OCI-LY3 (cell line): Measurements from ENCODE around the gene POLR2L.

ENCODE experiments used
- H2AFZ ChIP-seq: fragments of 200-600, 300-600 bp; shearing (Covaris generic); 2 replicates; pipeline ENCODE4 v1.6.0; 2014; ENCODE audit warnings: antibody characterized with exemption, low read depth, low read length
- H3K27ac ChIP-seq: fragments of 200-600, 300-600 bp; sonication (generic); 2 replicates; pipeline ENCODE4 v1.5.1; 2014; ENCODE audit warnings: mild to moderate bottlenecking, low read length, moderate library complexity, mixed read lengths
- H3K27me3 ChIP-seq: fragments of 200-600, 300-600 bp; sonication (generic); 2 replicates; pipeline ENCODE4 v1.6.1; 2014; ENCODE audit warnings: low read depth, low read length, mixed read lengths
- H3K36me3 ChIP-seq: fragments of 200-600, 300-600 bp; sonication (generic); replicated peaks from 2 replicates; pipeline ENCODE3; 2014; ENCODE audit warnings: low read depth, low read length, mixed read lengths
- H3K4me1 ChIP-seq: fragments of 300-600, 200-600 bp; sonication (generic); 2 replicates; pipeline ENCODE4 v1.6.1; 2014; ENCODE audit warnings: low read length, mixed read lengths
- H3K4me2 ChIP-seq: fragments of 200-600, 300-600 bp; sonication (generic); 2 replicates; pipeline ENCODE4 v1.6.1; 2014; ENCODE audit warnings: low read length, mixed read lengths
- H3K4me3 ChIP-seq: fragments of 300-600, 200-600 bp; sonication (generic); 2 replicates; pipeline ENCODE4 v1.5.1; 2014; ENCODE audit warnings: antibody characterized with exemption, mild to moderate bottlenecking, low read length, moderate library complexity
- H3K79me2 ChIP-seq: fragments of 300-600, 200-600 bp; shearing (Covaris generic); 2 replicates; pipeline ENCODE4 v1.6.1; 2014; ENCODE audit warnings: mild to moderate bottlenecking, low read length, mixed read lengths
- H3K9ac ChIP-seq: fragments of 300-600, 200-600 bp; shearing (Covaris generic); 2 replicates; pipeline ENCODE4 v1.6.0; 2014; ENCODE audit warnings: mild to moderate bottlenecking, low read length, moderate library complexity
- H3K9me3 ChIP-seq: fragments of 200-600, 300-600 bp; shearing (Covaris generic); 2 replicates; pipeline ENCODE4 v1.6.1; 2014; ENCODE audit warnings: low read length, mixed read lengths; ENCODE audit not compliant: insufficient read depth
- H4K20me1 ChIP-seq: fragments of 200-600, 300-600 bp; sonication (generic); 2 replicates; pipeline ENCODE4 v1.6.1; 2016; ENCODE audit warnings: low read length, mixed read lengths; ENCODE audit not compliant: insufficient read depth
- EZH2phosphoT487 ChIP-seq: fragments of 200-600 bp; shearing (Covaris generic); IDR thresholded peaks from 2 replicates; pipeline ENCODE4 v1.6.1; 2018; ENCODE audit warnings: antibody characterized with exemption, mixed run types, low read depth
- TF ChIP-seq, protein P1 (sequence below): fragments of 200-600, 300-600 bp; sonication (generic); IDR thresholded peaks from 2 replicates; pipeline ENCODE4 v1.5.1; 2014; ENCODE audit warnings: antibody characterized with exemption, low read length, low read depth

Gene POLR2L

DNA sequence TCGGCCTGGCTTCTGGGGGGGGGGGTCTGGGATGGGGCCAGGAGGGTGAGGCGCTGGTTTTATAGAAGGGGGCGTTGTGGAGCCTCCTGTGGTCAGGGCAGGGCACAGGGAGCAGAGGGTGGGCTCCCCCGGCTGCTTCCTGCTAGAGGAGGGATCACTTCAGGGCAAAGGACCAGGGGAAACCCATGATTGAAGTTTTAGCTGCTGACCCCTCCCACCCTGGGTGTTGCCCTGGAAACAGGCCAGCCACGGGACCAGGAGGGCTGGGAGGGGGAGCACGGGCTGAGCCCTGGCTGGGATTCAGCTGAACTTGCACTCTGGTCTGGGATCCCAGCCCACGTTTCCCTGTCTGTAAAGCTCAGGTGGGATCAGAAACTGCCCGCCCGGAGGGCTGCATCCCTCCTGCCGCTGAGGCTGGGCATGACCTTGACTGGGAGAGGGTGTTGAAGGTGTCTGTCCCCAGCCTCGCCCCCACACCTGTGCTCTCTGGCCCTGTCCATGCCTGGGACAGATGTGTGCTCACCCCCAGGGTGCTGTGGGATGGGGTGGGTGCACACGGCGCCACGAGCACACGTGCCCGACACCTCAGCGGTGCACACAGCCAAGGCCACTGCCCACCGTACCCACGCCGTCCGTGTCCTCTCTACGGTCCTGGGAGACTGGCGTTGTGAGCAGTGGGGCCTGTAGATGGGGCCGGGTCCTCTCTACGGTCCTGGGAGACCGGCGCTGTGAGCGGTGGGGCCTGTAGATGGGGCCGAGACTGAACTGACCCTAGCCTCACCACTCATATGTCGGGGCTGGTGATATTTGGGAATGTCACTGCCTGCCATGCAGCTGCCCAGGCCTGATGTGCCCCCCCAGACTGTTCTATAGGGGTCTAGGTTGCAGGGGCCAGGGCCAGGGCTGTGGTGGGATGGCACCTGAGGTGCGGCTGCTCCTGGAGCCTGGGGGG lies 2.6 kb upstream of the POLR2L start:
- no peak for TF ChIP-seq EZH2phosphoT487
- TF ChIP-seq, protein P1, sequence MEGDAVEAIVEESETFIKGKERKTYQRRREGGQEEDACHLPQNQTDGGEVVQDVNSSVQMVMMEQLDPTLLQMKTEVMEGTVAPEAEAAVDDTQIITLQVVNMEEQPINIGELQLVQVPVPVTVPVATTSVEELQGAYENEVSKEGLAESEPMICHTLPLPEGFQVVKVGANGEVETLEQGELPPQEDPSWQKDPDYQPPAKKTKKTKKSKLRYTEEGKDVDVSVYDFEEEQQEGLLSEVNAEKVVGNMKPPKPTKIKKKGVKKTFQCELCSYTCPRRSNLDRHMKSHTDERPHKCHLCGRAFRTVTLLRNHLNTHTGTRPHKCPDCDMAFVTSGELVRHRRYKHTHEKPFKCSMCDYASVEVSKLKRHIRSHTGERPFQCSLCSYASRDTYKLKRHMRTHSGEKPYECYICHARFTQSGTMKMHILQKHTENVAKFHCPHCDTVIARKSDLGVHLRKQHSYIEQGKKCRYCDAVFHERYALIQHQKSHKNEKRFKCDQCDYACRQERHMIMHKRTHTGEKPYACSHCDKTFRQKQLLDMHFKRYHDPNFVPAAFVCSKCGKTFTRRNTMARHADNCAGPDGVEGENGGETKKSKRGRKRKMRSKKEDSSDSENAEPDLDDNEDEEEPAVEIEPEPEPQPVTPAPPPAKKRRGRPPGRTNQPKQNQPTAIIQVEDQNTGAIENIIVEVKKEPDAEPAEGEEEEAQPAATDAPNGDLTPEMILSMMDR: no peak
- peaks cover 24% of the 10 kb centered on the region for H3K79me2 ChIP-seq
- H3K4me3 ChIP-seq: peak overlapping the region; percentile 96
- H4K20me1 ChIP-seq: peaks cover 12% of the 10 kb centered on the region
- no peak overlapping the region for H3K27ac ChIP-seq
- no peaks in the 10 kb centered on the region for H3K9me3 ChIP-seq
- H3K4me2 ChIP-seq: peak overlapping the region; percentile 83
- peaks cover 3% of the 10 kb centered on the region for H3K36me3 ChIP-seq
- no peaks in the 10 kb centered on the region; the same call in 1 of the 2 replicates for H3K27me3 ChIP-seq
- H2AFZ ChIP-seq: no peak overlapping the region
- peaks cover 36% of the 10 kb centered on the region for H3K4me1 ChIP-seq
- no peak overlapping the region for H3K9ac ChIP-seq

DNA sequence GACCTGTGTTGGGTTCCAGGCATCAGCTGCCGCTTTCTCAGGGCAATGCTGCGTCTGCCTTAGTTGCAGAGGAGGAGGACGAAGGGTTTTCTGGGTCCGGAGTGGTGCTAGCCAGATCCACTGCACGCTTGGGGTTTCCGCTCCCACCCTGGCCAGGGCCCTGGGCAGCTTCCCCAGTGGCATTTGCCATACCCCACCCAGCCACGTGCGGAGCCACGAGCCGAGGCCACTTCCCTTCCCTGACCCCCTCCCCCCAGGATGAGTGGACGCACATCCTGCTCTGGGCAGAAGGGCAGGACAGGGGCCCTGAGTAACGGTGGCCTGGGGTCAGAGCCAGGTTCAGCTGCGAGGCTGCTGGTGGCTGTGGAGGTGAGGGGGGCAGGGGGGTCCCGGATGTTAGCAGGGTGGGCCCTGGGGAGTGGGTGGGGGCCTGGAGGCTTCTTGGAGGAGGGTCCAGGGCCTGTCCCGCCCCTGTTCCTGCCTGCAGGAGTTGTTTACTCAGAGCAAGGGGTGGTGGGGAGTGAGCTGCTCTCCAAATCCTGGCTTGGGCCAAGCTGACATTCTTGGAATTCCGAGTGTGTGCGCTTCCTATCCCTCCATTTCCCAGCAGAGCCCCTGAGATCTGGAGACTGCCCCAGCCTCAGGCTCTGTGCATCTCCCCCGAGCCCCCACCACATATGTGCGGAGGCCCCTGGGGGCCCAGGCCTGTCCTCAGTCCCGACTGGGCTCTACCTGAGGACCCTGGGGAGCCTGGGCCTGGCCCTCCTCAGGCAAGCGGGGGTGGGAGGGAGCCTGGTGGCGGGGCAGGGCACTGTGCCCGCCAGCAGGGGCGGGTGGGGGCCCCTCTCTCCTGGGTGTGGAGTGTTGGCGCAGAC lies 1.7 kb upstream of the POLR2L start:
- Histone ChIP-seq H3K4me1 (peaks cover 33% of the 10 kb centered on the region), H2AFZ (no peak overlapping the region), H3K27ac (no peak overlapping the region), H3K4me2 (peak overlapping the region; percentile 83), H3K9me3 (no peaks in the 10 kb centered on the region), H3K4me3 (peak overlapping the region; percentile 96), H3K9ac (peak overlapping the region; percentile 85), H3K27me3 (no peaks in the 10 kb centered on the region; the same call in 1 of the 2 replicates), H4K20me1 (peaks cover 12% of the 10 kb centered on the region), H3K79me2 (peaks cover 25% of the 10 kb centered on the region), H3K36me3 (peaks cover 3% of the 10 kb centered on the region)
- TF ChIP-seq, protein P1: no peak
- no peak for TF ChIP-seq EZH2phosphoT487

DNA sequence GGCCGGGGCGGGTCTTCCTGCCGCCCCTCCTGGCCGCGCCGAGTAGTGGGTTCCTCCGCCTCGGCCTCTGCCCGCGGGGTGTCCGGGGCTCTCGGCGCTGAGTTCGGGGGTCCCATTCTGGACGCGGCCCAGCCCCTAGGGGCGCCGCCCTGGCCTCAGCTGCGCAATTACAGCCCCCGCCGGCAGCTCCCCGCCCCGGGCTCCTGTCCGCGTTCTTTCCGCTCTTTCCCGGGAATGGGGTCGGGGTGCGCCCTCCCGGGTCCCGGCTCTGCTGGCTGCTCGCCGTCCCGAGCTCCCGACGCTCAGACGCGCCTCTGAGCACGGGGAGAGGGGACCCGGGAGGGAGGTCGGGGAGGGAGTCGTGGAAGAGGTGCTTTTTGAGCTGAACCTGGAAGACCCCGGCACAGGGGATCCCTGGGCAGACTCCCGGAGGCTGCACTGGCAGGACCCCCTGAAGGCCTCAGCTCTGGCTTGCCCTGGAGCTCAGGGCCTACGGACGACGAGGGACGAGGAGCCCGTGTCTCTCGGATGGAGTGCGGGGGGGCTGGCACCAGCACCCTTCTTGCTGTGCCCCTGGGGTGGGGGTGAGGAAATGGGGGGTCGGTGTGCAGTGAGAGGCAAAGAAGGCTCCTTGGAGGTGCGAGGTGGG lies 881 bp upstream of the POLR2L start:
- peak overlapping the region; percentile 96 for H3K4me3 ChIP-seq
- H3K9ac ChIP-seq: peak overlapping the region; percentile 85
- H2AFZ ChIP-seq: no peak overlapping the region; the same call in 1 of the 2 replicates
- no peaks in the 10 kb centered on the region for H3K9me3 ChIP-seq
- TF ChIP-seq, protein P1: no peak
- TF ChIP-seq EZH2phosphoT487: no peak
- H3K4me1 ChIP-seq: peaks cover 26% of the 10 kb centered on the region
- peaks cover 25% of the 10 kb centered on the region for H3K79me2 ChIP-seq
- H3K36me3 ChIP-seq: peaks cover 3% of the 10 kb centered on the region
- H3K27ac ChIP-seq: no peak overlapping the region
- H3K4me2 ChIP-seq: peak overlapping the region; percentile 83
- H4K20me1 ChIP-seq: peaks cover 12% of the 10 kb centered on the region
- no peaks in the 10 kb centered on the region; the same call in 1 of the 2 replicates for H3K27me3 ChIP-seq
